Nephron (organoid): ENCODE measurements around the gene OR2Z1.

Experiments
- H3K27ac Mint-ChIP-seq, 3 experiments: 2 replicates each; pipeline ENCODE4 v1.8.0; 2020; ENCODE audit warnings: mixed read lengths in 3 of 3, mild to moderate bottlenecking in 2 of 3, moderate library complexity in 1 of 3
- H3K27me3 Mint-ChIP-seq: 2 replicates; pipeline ENCODE4 v1.8.0; 2021; ENCODE audit warnings: low read depth, mild to moderate bottlenecking, moderate library complexity, mixed read lengths
- H3K36me3 Mint-ChIP-seq: 2 replicates; pipeline ENCODE4 v1.8.0; 2020; ENCODE audit warnings: low read depth, mixed read lengths
- H3K4me1 Mint-ChIP-seq: 2 replicates; pipeline ENCODE4 v1.8.0; 2020; ENCODE audit warnings: mixed read lengths
- H3K4me3 Mint-ChIP-seq, 3 experiments: 2 replicates each; pipeline ENCODE4 v1.8.0; 2020; ENCODE audit warnings: mild to moderate bottlenecking in 3 of 3, mixed read lengths in 3 of 3, moderate library complexity in 2 of 3
- H3K9me3 Mint-ChIP-seq: 2 replicates; pipeline ENCODE4 v1.8.0; 2020; ENCODE audit warnings: mixed read lengths
- CTCF ChIP-seq, 3 experiments: fragments of 200-600 bp; sonication (generic); IDR thresholded peaks; one replicate each; pipeline ENCODE4 v1.5.0; 2021; ENCODE audit warnings: antibody characterized with exemption in 3 of 3; ENCODE audit not compliant: unreplicated experiment in 3 of 3

OR2Z1 gene, protein sequence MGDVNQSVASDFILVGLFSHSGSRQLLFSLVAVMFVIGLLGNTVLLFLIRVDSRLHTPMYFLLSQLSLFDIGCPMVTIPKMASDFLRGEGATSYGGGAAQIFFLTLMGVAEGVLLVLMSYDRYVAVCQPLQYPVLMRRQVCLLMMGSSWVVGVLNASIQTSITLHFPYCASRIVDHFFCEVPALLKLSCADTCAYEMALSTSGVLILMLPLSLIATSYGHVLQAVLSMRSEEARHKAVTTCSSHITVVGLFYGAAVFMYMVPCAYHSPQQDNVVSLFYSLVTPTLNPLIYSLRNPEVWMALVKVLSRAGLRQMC

GRCh38 chr19:8721334-8721733 lies at the start of gene OR2Z1:
Gene OR2Z1, plus strand, starts transcription at chr19:8721634. Its CDS starts 9,395 bp downstream, at chr19:8731029.
- H3K4me1 Mint-ChIP-seq, result no peaks in the 10 kb centered on the region
- no peak for TF ChIP-seq CTCF (IDR thresholded peaks at IDR 0.05; ENCODE audit: unreplicated experiment in 3 of 3)
- no peaks in the 10 kb centered on the region for H3K36me3 Mint-ChIP-seq
- H3K4me3 Mint-ChIP-seq, result no peak within 1 kb of the TSS
- H3K9me3 Mint-ChIP-seq, result peaks cover 20% of the 10 kb centered on the region
- H3K27me3 Mint-ChIP-seq, result no peaks in the 10 kb centered on the region
- H3K27ac Mint-ChIP-seq, result no peak within 1 kb of the TSS

DNA sequence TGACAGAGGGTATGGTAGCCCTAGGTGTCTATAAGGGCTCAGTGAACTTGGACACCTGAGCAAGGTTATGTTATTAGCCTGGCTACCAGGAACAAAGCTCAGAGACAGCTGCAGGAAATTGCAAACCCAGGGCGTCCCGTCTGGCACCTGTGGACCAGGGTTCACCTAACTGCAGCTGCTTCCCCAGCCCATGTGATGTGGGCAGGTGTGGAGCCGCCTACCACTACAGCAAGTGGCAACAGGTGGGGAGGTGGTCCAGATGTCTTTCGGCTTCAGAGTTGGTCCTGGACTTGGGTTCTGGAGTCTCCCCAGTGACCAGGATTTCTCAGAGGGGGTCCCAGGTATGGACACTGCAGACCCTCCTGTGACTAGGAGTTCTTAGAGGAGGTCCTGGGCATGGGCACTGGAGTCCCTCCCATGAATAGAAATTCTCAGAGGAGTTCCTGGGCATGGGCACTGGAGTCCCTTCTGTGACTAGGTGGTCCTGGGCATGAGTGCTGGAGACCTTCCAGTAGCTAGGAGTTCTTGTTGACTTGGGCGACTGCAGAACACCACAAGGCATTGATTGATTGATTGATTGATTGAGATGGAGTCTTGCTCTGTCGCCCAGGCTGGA lies 48.0 kb upstream of the OR2Z1 start:
- H3K27ac Mint-ChIP-seq, result no peak overlapping the region
- H3K36me3 Mint-ChIP-seq, result no peaks in the 10 kb centered on the region
- no peak for TF ChIP-seq CTCF (IDR thresholded peaks at IDR 0.05; ENCODE audit: unreplicated experiment in 3 of 3)
- H3K4me3 Mint-ChIP-seq, result no peak overlapping the region
- no peaks in the 10 kb centered on the region for H3K4me1 Mint-ChIP-seq
- H3K9me3 Mint-ChIP-seq, result peaks cover 12% of the 10 kb centered on the region
- H3K27me3 Mint-ChIP-seq, result peaks cover 8% of the 10 kb centered on the region

DNA sequence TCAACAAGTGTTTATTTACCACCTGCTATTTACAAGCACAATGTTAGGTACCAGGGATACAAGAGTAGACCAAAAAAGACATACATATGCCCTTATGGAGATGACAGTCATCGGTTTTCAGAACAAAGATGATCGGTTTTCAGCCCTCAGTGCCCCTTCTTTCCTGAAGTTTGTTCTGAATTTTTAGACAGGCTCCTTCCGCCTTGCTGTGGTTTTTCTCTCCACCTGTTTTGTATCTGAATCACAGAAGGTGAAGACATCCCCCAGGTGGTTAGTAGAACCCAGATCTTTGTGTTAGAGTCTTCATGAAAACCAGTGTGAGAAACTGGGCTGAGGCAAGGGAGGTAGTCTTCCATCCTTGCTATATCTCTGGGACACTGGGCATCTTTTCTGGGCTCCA lies 46.4 kb upstream of the OR2Z1 start:
- Mint-ChIP-seq H3K4me3 (no peak overlapping the region), H3K4me1 (no peaks in the 10 kb centered on the region), H3K9me3 (peaks cover 15% of the 10 kb centered on the region), H3K27me3 (peaks cover 9% of the 10 kb centered on the region), H3K36me3 (no peaks in the 10 kb centered on the region), H3K27ac (no peak overlapping the region)
- TF ChIP-seq CTCF (IDR thresholded peaks at IDR 0.05; ENCODE audit: unreplicated experiment in 3 of 3), result no peak

GRCh38 chr19:8678244-8678807 lies 43.1 kb upstream of the OR2Z1 start:
- Mint-ChIP-seq H3K27ac (no peak overlapping the region), H3K9me3 (peaks cover 15% of the 10 kb centered on the region), H3K4me1 (no peaks in the 10 kb centered on the region), H3K36me3 (no peaks in the 10 kb centered on the region), H3K27me3 (peaks cover 9% of the 10 kb centered on the region), H3K4me3 (no peak overlapping the region)
- TF ChIP-seq CTCF (IDR thresholded peaks at IDR 0.05; ENCODE audit: unreplicated experiment in 3 of 3), result no peak

- TF ChIP-seq CTCF (IDR thresholded peaks at IDR 0.05; ENCODE audit: unreplicated experiment in 3 of 3), result no peak
- Mint-ChIP-seq H3K36me3 (no peaks in the 10 kb centered on the region), H3K27ac (no peak overlapping the region), H3K27me3 (peaks cover 9% of the 10 kb centered on the region), H3K4me3 (no peak overlapping the region), H3K4me1 (no peaks in the 10 kb centered on the region), H3K9me3 (peaks cover 12% of the 10 kb centered on the region)
These were observed 40.6 kb upstream of the OR2Z1 start for GRCh38 chr19:8680676-8681344.
